Measurements from ENCODE around the gene CADM2. TPM values are rescaled to one million over a fixed set of nuclear protein-coding genes. Genes with fewer than 3 reads are reported as not detected.
"Not testable (repeated sequence)": the region's sequence is repeated elsewhere in the genome, so short reads cannot be mapped to it uniquely, and the experiment has no call there.

The CADM2 gene
- total RNA-seq, 2 experiments from 2014 or later = not detected

DNA sequence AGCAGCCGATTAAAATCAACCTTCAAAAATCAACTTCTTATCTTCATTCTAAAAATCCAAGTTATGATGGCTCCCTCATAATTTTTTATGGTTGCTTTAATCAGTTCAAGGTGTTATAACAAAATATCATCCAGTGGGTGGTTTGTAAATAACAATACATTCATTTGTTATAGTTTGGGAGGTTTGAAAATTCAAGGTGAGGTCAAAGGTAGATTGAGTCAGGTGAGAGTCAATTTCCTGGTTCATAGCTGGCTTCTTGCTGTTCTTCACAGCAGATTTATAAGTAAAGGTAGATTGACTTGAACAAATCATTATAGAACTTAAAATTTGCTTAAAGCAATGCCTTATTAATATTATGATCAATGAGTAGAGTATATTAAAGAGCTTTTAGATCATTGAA is 192.8 kb downstream of the CADM2 start:
- DNase-seq = no peak
- POLR2A ChIA-PET = no interaction called here
- no peaks in the 10 kb centered on the region for H3K27me3 Mint-ChIP-seq
- no peak overlapping the region for H3K4me3 Mint-ChIP-seq
- no peak overlapping the region for H3K27ac Mint-ChIP-seq
- peaks cover 6% of the 10 kb centered on the region for H3K9me3 Mint-ChIP-seq
- H3K4me1 Mint-ChIP-seq = no peaks in the 10 kb centered on the region
- no peaks in the 10 kb centered on the region for H3K36me3 Mint-ChIP-seq (ENCODE audit: low read depth)
- CTCF ChIA-PET = no interaction called here

DNA sequence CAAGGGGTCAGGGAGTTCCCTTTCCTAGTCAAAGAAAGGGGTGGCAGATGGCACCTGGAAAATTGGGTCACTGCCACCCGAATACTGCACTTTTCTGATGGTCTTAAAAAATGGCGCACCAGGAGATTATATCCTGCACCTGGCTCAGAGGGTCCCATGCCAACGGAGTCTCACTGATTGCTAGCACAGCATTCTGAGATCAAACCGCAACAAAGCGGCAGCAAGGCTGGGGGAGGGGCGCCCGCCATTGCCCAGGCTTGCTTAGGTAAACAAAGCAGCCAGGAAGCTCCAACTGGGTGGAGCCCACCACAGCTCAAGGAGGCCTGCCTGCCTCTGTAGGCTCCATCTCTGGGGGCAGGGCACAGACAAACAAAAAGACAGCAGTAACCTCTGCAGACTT is 194.5 kb downstream of the CADM2 start:
- H3K36me3 Mint-ChIP-seq (ENCODE audit: low read depth); H3K27ac Mint-ChIP-seq; POLR2A ChIA-PET; H3K4me1 Mint-ChIP-seq; DNase-seq; CTCF ChIA-PET; H3K9me3 Mint-ChIP-seq; H3K4me3 Mint-ChIP-seq; H3K27me3 Mint-ChIP-seq: not testable (repeated sequence)

DNA sequence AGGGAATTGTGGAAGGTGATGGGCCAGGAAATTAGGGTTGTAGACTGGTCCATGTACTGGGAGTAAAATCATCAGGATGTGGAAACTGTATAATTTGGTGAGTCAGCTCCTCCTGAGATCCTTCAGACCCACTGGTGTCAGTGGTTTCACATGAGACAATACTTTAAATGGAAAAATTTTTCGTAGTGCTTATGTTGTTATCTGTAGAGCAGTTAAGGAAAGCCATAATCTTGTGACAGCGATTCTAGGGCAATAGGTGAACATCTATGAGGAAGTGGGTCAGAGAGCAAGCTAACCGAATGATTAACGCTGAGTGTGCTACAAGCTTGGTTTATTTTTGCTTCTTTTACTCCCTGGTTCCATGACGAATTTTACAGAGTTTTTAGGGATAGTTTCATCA is 200.6 kb downstream of the CADM2 start:
- Mint-ChIP-seq H3K4me3 (no peak overlapping the region), H3K9me3 (peaks cover 8% of the 10 kb centered on the region), H3K36me3 (ENCODE audit: low read depth) (no peaks in the 10 kb centered on the region), H3K4me1 (no peaks in the 10 kb centered on the region), H3K27ac (no peak overlapping the region), H3K27me3 (no peaks in the 10 kb centered on the region)
- DNase-seq = no peak
- POLR2A ChIA-PET = no interaction called here
- CTCF ChIA-PET = no interaction called here

DNA sequence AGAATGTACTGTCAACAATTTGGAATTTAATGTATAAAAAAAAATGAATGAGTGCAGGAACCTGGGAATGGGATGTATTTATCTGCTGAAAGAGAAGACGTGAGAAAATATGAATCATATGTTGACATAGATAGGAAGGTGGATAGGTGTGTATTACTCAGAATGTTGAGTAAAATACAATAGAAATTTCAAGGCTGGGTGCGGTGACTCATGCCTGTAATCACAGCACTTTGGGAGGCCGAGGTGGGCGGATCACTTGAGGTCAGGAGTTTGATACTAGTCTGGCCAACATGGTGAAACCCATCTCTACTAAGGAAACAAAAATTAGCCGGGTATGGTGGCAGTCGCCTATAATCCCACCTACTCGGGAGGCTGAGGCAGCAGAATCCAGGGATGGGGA is 202.8 kb downstream of the CADM2 start:
- Mint-ChIP-seq H3K36me3 (ENCODE audit: low read depth) (no peaks in the 10 kb centered on the region), H3K4me3 (no peak overlapping the region), H3K9me3 (peaks cover 8% of the 10 kb centered on the region), H3K27ac (no peak overlapping the region), H3K4me1 (no peaks in the 10 kb centered on the region), H3K27me3 (no peaks in the 10 kb centered on the region)
- CTCF ChIA-PET = no interaction called here
- POLR2A ChIA-PET = no interaction called here
- DNase-seq = no peak

DNA sequence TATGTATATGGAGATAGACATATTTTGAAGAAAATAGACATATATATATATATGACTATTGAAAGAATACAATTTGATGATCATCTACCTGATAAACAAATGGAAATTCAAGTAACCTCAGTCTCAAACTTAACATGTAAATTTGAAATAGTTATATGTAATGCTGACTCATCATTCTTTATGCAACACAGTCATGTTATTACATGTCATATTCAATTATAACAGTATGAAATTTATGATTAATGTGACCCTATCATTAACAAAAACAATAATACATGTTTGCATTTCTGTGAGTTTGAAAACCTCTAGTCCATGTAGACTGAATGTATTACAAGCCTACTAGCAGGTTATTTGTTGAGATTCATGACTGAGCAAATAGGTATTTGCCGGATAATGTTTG is 204.1 kb downstream of the CADM2 start:
- H3K4me1 Mint-ChIP-seq = no peaks in the 10 kb centered on the region
- H3K36me3 Mint-ChIP-seq (ENCODE audit: low read depth) = no peaks in the 10 kb centered on the region
- H3K27ac Mint-ChIP-seq = no peak overlapping the region
- ChIA-PET POLR2A (no interaction called here), CTCF (no interaction called here)
- H3K27me3 Mint-ChIP-seq = no peaks in the 10 kb centered on the region
- H3K4me3 Mint-ChIP-seq = no peak overlapping the region
- peaks cover 8% of the 10 kb centered on the region for H3K9me3 Mint-ChIP-seq
- DNase-seq = no peak

DNA sequence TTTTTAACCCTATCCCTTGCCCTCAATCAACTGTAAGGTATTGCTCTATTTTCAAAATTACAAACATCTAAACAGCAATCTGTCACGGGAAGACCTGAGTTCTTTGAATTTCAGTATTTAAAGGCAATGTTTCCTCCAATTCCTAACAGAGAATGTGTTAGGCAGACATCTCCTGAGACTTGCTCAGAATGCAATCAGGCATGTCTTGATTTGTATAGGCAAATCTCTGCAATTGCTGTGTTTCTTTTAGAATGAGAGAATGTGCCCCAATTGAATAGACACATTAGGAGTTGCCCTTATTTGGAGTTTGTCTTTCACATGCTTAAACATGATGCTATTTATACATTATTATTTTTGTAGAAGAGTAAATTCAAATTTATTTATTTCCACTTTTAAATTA is 205.6 kb downstream of the CADM2 start:
- H3K36me3 Mint-ChIP-seq (ENCODE audit: low read depth) = no peaks in the 10 kb centered on the region
- no peaks in the 10 kb centered on the region for H3K4me1 Mint-ChIP-seq
- DNase-seq = no peak
- CTCF ChIA-PET = no interaction called here
- no peaks in the 10 kb centered on the region for H3K27me3 Mint-ChIP-seq
- peaks cover under 1% of the 10 kb centered on the region for H3K9me3 Mint-ChIP-seq
- no peak overlapping the region for H3K4me3 Mint-ChIP-seq
- H3K27ac Mint-ChIP-seq = no peak overlapping the region
- POLR2A ChIA-PET = no interaction called here

DNA sequence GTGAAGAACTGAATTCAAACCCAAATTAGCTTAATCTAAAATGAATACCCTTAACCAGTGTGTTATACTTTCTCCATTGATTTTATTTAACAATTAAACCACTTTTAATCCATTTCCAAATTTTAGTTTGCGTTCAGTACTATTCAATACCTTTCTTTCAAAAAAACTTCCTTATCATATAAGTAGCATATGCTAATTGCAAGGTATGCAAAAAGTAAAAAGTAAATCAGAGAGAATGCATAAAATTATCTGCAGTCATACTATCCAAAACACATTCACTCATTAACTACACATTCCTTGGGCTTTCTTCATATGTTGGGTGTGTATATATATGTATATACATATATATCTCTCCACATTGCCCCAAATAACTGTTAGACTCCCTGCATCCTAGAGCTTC is 208.8 kb downstream of the CADM2 start:
- ChIA-PET CTCF (no interaction called here), POLR2A (no interaction called here)
- no peaks in the 10 kb centered on the region for H3K36me3 Mint-ChIP-seq (ENCODE audit: low read depth)
- no peaks in the 10 kb centered on the region for H3K4me1 Mint-ChIP-seq
- H3K9me3 Mint-ChIP-seq = no peaks in the 10 kb centered on the region
- H3K4me3 Mint-ChIP-seq = no peak overlapping the region
- DNase-seq = no peak
- H3K27me3 Mint-ChIP-seq = no peaks in the 10 kb centered on the region
- no peak overlapping the region for H3K27ac Mint-ChIP-seq

DNA sequence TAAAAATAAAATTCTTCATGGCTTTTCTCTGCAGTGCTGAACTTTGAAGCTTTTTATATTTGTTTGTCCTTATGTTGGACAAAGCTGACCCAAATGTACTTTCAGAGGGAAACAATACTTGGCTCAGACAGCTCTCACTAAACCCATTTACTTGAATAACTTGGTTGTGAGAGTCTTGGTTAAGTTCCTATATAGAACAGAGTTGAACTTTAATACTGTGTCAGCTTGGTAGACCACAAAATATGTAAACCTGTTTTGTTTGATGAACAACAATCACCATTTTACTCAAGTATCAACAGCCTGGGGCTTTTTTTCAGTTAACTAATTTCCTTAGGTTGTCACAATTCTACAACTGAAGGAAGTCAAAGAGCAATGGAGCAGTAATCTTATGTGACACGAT is 211.9 kb downstream of the CADM2 start:
- no peak overlapping the region for H3K27ac Mint-ChIP-seq
- H3K4me1 Mint-ChIP-seq = no peaks in the 10 kb centered on the region
- POLR2A ChIA-PET = no interaction called here
- CTCF ChIA-PET = no interaction called here
- no peak overlapping the region for H3K4me3 Mint-ChIP-seq
- DNase-seq = no peak
- H3K9me3 Mint-ChIP-seq = peaks cover 2% of the 10 kb centered on the region
- H3K36me3 Mint-ChIP-seq (ENCODE audit: low read depth) = no peaks in the 10 kb centered on the region
- no peaks in the 10 kb centered on the region for H3K27me3 Mint-ChIP-seq

DNA sequence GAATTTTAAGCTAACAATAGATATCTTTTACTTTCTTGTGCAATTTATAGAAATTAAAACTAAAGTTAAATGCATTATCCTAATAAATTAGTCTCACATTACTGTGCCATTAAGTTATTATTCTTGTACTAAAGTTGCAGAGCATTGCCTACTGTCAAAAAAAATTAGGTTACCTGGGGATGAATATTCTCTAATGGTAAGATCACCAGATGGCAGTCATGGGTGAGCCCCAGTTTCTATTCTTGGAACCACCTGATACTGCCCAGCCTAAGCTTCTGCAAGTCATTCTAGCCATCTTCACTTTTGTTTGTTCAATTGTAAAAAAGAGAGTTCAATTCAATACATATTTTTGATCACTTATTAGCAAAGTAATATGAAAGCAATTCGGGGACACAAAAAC is 213.2 kb downstream of the CADM2 start:
- no peaks in the 10 kb centered on the region for H3K4me1 Mint-ChIP-seq
- H3K9me3 Mint-ChIP-seq = peaks cover 2% of the 10 kb centered on the region
- H3K4me3 Mint-ChIP-seq = no peak overlapping the region
- H3K27ac Mint-ChIP-seq = no peak overlapping the region
- no peak for DNase-seq
- H3K36me3 Mint-ChIP-seq (ENCODE audit: low read depth) = no peaks in the 10 kb centered on the region
- no peaks in the 10 kb centered on the region for H3K27me3 Mint-ChIP-seq
- POLR2A ChIA-PET = no interaction called here
- CTCF ChIA-PET = no interaction called here

DNA sequence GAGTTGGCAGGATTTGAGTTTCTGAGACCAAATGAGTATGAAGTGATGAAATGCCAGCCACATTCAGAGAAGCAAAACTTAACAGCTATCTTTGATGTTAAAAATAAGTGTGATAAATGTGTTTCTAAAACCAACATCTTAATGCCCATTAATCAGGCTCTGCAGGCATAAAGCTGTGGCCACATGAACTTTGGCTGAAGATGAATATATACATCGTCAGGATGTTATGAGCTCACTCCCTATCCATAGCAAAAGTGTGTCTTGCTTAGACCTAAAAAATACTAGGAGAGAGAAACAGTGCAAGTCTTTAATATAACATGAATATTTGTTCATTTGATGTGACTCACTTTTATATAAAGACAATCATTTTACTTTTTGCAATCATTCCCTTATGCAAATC is 218.0 kb downstream of the CADM2 start:
- no peak overlapping the region for H3K4me3 Mint-ChIP-seq
- DNase-seq = no peak
- H3K4me1 Mint-ChIP-seq = no peaks in the 10 kb centered on the region
- peaks cover 2% of the 10 kb centered on the region for H3K9me3 Mint-ChIP-seq
- no peaks in the 10 kb centered on the region for H3K27me3 Mint-ChIP-seq
- H3K27ac Mint-ChIP-seq = no peak overlapping the region
- ChIA-PET POLR2A (no interaction called here), CTCF (no interaction called here)
- no peaks in the 10 kb centered on the region for H3K36me3 Mint-ChIP-seq (ENCODE audit: low read depth)

DNA sequence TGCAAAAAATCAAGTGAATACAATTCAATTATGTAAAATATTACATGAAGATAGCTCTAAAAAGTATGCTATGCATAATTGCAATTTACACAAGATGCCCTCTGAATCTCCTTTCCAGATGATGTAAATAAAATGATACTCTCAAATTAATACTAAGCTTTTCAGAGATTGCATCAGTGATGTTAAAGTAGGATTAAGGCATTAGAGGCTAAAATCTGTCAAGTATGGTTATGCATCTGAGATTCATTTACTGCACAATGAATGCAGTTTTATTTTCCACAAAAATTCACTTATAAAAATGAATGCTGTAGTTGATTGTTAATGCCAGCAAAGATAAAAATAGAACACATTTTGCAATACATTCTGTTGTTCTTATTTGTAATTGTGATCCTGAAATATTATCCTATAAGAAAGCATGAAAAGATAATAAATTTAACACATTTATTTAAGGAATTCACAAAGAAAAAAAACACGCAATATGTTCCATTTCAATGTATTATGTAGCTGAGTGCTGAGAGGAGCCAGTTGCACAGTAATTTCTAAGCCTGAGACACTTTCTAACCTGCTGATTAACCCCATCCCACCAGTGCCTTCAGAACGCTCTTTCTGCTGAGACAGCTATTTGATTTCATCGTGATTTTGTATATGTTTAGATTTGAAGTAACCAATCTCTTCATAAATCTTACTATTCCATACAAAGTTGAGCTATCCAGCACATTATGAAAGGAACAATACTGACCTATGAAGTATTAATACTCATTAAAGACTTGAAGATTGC is 224.4 kb downstream of the CADM2 start:
- H3K4me1 Mint-ChIP-seq = no peaks in the 10 kb centered on the region
- H3K27ac Mint-ChIP-seq = no peak overlapping the region
- no peaks in the 10 kb centered on the region for H3K27me3 Mint-ChIP-seq
- no peaks in the 10 kb centered on the region for H3K9me3 Mint-ChIP-seq
- no peak overlapping the region for H3K4me3 Mint-ChIP-seq
- no peaks in the 10 kb centered on the region for H3K36me3 Mint-ChIP-seq (ENCODE audit: low read depth)
- DNase-seq = no peak
- ChIA-PET POLR2A (no interaction called here), CTCF (interaction anchor here (0.7 kb wide), 1 partner anchor 20 kb away, joined by 3 read pairs; no protein-coding TSS in a partner anchor)

DNA sequence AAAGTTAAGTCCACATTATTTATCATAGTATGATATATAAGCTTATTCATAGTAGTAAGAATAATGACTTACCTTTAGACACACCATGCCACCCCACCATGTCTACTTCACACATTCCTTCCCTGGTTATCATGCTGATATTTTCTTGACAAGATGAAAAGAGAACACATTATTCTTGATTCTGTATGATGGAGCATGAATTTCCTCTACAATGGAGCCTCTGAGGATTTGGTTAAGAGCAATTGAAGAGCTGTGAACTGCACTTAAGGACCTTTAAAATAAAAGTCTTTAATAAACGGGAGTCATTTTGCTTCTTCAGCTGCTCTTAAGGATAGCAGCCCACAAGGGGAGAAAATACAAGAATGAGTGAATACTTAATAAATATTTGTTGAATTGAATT is 226.7 kb downstream of the CADM2 start:
- Mint-ChIP-seq H3K4me3 (no peak overlapping the region), H3K27me3 (no peaks in the 10 kb centered on the region), H3K9me3 (no peaks in the 10 kb centered on the region), H3K4me1 (no peaks in the 10 kb centered on the region), H3K27ac (no peak overlapping the region), H3K36me3 (ENCODE audit: low read depth) (no peaks in the 10 kb centered on the region)
- no peak for DNase-seq
- POLR2A ChIA-PET = no interaction called here
- CTCF ChIA-PET = no interaction called here

DNA sequence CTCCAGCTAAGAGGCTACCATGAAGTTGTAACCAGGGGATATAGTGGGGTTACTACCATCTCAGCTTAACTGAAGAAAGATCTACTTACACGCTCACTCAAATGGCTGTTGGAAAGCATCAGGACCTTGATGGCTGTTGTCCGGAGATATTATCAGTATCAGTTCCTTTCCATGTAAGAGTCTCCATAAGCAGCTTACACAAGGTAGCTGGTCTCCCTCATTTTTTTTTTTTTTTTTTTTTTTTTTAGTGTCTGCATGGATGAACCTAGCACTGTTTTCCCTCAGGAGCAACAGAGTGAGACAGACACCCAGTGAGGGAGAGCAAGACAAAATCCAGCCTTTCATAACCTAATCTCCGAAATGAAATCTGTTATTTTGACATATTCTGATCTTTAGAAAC is 230.9 kb downstream of the CADM2 start:
- Mint-ChIP-seq H3K4me1 (no peaks in the 10 kb centered on the region), H3K27me3 (no peaks in the 10 kb centered on the region), H3K27ac (no peak overlapping the region), H3K4me3 (no peak overlapping the region), H3K36me3 (ENCODE audit: low read depth) (no peaks in the 10 kb centered on the region), H3K9me3 (peaks cover 2% of the 10 kb centered on the region)
- ChIA-PET CTCF (interaction anchor here (1.1 kb wide), 1 partner anchor 26 kb away, joined by 7 read pairs; no protein-coding TSS in a partner anchor), POLR2A (no interaction called here)
- no peak for DNase-seq

DNA sequence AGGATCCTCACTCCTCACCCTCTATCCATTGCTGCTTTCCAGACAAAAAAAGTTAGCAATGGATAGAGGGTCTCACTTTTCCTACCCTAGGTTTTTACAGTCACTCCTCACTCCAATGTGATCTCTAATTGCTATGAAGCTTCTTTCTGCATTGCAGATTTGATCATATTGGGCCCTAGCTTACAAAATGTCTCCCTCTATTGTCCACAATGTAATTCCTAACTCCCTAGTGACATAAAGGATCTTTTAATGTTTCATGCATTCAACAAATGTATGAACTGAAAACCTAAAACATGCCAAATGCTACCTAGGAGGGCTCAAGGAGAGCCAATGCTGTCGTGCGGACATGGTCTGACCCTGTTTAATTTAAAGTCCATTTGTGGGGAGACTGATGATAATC is 234.8 kb downstream of the CADM2 start:
- no peak for DNase-seq
- no peak overlapping the region for H3K4me3 Mint-ChIP-seq
- H3K27me3 Mint-ChIP-seq = no peaks in the 10 kb centered on the region
- ChIA-PET CTCF (no interaction called here), POLR2A (no interaction called here)
- no peaks in the 10 kb centered on the region for H3K36me3 Mint-ChIP-seq (ENCODE audit: low read depth)
- H3K27ac Mint-ChIP-seq = no peak overlapping the region
- peaks cover 2% of the 10 kb centered on the region for H3K9me3 Mint-ChIP-seq
- no peaks in the 10 kb centered on the region for H3K4me1 Mint-ChIP-seq

All from activated CD4-positive, alpha-beta memory T cell treated with anti-CD3 and anti-CD28 coated beads, Interleukin-2, amount 10 ng/mL, durations not matched to agents 7 days and 5 days (primary cell).